HG03442 (cell line): ENCODE measurements around the gene LHX6.

ENCODE experiments used
- ATAC-seq: cut with Tn5 transposase; IDR thresholded peaks from one replicate; pipeline ENCODE4 v1.9.1; 2021; ENCODE audit warnings: mild to moderate bottlenecking, moderate library complexity; ENCODE audit not compliant: unreplicated experiment

The LHX6 gene

GRCh38 chr9:122192914-122193525, 35.7 kb downstream of the LHX6 start:
- ATAC-seq: no peak

GRCh38 chr9:122192261-122192875, 36.4 kb downstream of the LHX6 start:
- ATAC-seq: no peak

- ATAC-seq: no peak
Measured at GRCh38 chr9:122191584-122191983, 37.2 kb downstream of the LHX6 start.

GRCh38 chr9:122190597-122191381, 38.0 kb downstream of the LHX6 start:
- no peak for ATAC-seq

GRCh38 chr9:122188369-122188768, 40.4 kb downstream of the LHX6 start:
- no peak for ATAC-seq

GRCh38 chr9:122186777-122187470, 41.8 kb downstream of the LHX6 start:
- no peak for ATAC-seq

GRCh38 chr9:122186301-122186700, 42.5 kb downstream of the LHX6 start:
- no peak for ATAC-seq

GRCh38 chr9:122184551-122184950, 44.2 kb downstream of the LHX6 start:
- ATAC-seq: no peak

- ATAC-seq: no peak
Measured at GRCh38 chr9:122183501-122183900, 45.3 kb downstream of the LHX6 start.

- ATAC-seq: no peak
Measured at GRCh38 chr9:122180633-122181032, 48.1 kb downstream of the LHX6 start.

GRCh38 chr9:122179690-122180074, 49.1 kb downstream of the LHX6 start:
- ATAC-seq: no peak

- no peak for ATAC-seq
Measured at GRCh38 chr9:122179054-122179689, 49.6 kb downstream of the LHX6 start.

- ATAC-seq: no peak
Measured at GRCh38 chr9:122176916-122177315, 51.8 kb downstream of the LHX6 start.

- ATAC-seq: no peak
Measured at GRCh38 chr9:122173670-122174069, 55.1 kb downstream of the LHX6 start.

- ATAC-seq: no peak
Measured at GRCh38 chr9:122172131-122172530, 56.6 kb downstream of the LHX6 start.

GRCh38 chr9:122168356-122168755, 60.4 kb downstream of the LHX6 start:
- ATAC-seq: no peak

GRCh38 chr9:122164286-122164685, 64.5 kb downstream of the LHX6 start:
- ATAC-seq: no peak

GRCh38 chr9:122162415-122162814, 66.3 kb downstream of the LHX6 start:
- no peak for ATAC-seq

- ATAC-seq: no peak
Measured at GRCh38 chr9:122159925-122160246, 68.9 kb downstream of the LHX6 start.

GRCh38 chr9:122159026-122159924, 69.5 kb downstream of the LHX6 start, which contains the start of the genes MORN5 and NDUFA8:
Gene MORN5 (plus strand): TSS chr9:122159908. CDS start chr9:122159973, 65 bp downstream.
Gene NDUFA8 (minus strand): TSS chr9:122159779. CDS start chr9:122159677, 102 bp downstream.
- ATAC-seq: peak; percentile 94
